H9 (cell line): ENCODE measurements around the gene ANKRD65. TPM values are rescaled to one million over a fixed set of nuclear protein-coding genes. Genes with fewer than 3 reads are reported as not detected.

Experiments used
- DNase-seq: peaks from one replicate; pipeline ENCODE4 v3.0.0-alpha.2; 2017
- H2AFZ ChIP-seq: one replicate; pipeline ENCODE4 v1.6.1; 2013; ENCODE audit warnings: mild to moderate bottlenecking, low read length, control low read depth, moderate library complexity
- H2AK5ac ChIP-seq: 2 replicates; pipeline ENCODE4 v1.6.1; 2013; ENCODE audit warnings: low read length, control low read depth, mixed read lengths; ENCODE audit not compliant: insufficient read length
- H2BK120ac ChIP-seq: one replicate; pipeline ENCODE4 v1.6.1; 2013; ENCODE audit warnings: low read depth, mild to moderate bottlenecking, low read length, control low read depth, inconsistent platforms; ENCODE audit not compliant: poor library complexity, severe bottlenecking
- H2BK12ac ChIP-seq: 2 replicates; pipeline ENCODE4 v1.6.1; 2013; ENCODE audit warnings: low read length, control low read depth, mixed read lengths, low read depth; ENCODE audit not compliant: insufficient read length
- H2BK15ac ChIP-seq: 2 replicates; pipeline ENCODE4 v1.6.1; 2013; ENCODE audit warnings: low read depth, low read length, control low read depth
- H2BK20ac ChIP-seq: one replicate; pipeline ENCODE4 v1.6.1; 2013; ENCODE audit warnings: low read depth, mild to moderate bottlenecking, low read length, control low read depth, inconsistent platforms; ENCODE audit not compliant: poor library complexity, severe bottlenecking
- H2BK5ac ChIP-seq: 2 replicates; pipeline ENCODE4 v1.6.1; 2013; ENCODE audit warnings: low read length, control low read depth, mixed read lengths; ENCODE audit not compliant: insufficient read length
- H3K14ac ChIP-seq: 2 replicates; pipeline ENCODE4 v1.6.1; 2013; ENCODE audit warnings: low read length, control low read depth; ENCODE audit not compliant: insufficient read depth
- H3K18ac ChIP-seq: 2 replicates; pipeline ENCODE4 v1.6.1; 2013; ENCODE audit warnings: low read depth, mild to moderate bottlenecking, mixed read lengths, low read length, control low read depth; ENCODE audit not compliant: insufficient read length
- H3K23ac ChIP-seq: 2 replicates; pipeline ENCODE4 v1.6.1; 2013; ENCODE audit warnings: low read length, control low read depth, mixed read lengths, low read depth; ENCODE audit not compliant: insufficient read length
- H3K23me2 ChIP-seq: 2 replicates; pipeline ENCODE4 v1.6.1; 2013; ENCODE audit warnings: low read depth, mild to moderate bottlenecking, mixed read lengths, low read length, control low read depth; ENCODE audit not compliant: insufficient read length, poor library complexity, severe bottlenecking
- H3K27ac ChIP-seq: 2 replicates; pipeline ENCODE4 v1.5.1; 2013; ENCODE audit warnings: low read length, control low read depth, mixed read lengths, low read depth; ENCODE audit not compliant: insufficient read length
- H3K27me3 ChIP-seq: 2 replicates; pipeline ENCODE4 v1.6.1; 2013; ENCODE audit warnings: low read length, control low read depth, inconsistent platforms; ENCODE audit not compliant: insufficient read depth
- H3K4ac ChIP-seq: 2 replicates; pipeline ENCODE4 v1.6.1; 2013; ENCODE audit warnings: low read depth, mild to moderate bottlenecking, control low read depth, inconsistent platforms, low read length, moderate library complexity
- H3K4me1 ChIP-seq: 2 replicates; pipeline ENCODE4 v1.6.1; 2013; ENCODE audit warnings: low read length, control low read depth, inconsistent platforms; ENCODE audit not compliant: insufficient read depth
- H3K4me2 ChIP-seq: 2 replicates; pipeline ENCODE4 v1.6.1; 2013; ENCODE audit warnings: low read length, control low read depth, mixed read lengths; ENCODE audit not compliant: insufficient read length, insufficient read depth
- H3K56ac ChIP-seq: 2 replicates; pipeline ENCODE4 v1.6.1; 2013; ENCODE audit warnings: low read depth, mild to moderate bottlenecking, mixed read lengths, low read length, control low read depth; ENCODE audit not compliant: insufficient read length
- H3K79me1 ChIP-seq: 2 replicates; pipeline ENCODE4 v1.6.1; 2013; ENCODE audit warnings: low read depth, mild to moderate bottlenecking, moderate library complexity, low read length, control low read depth, inconsistent platforms; ENCODE audit not compliant: insufficient read depth, poor library complexity, severe bottlenecking
- H3K79me2 ChIP-seq: 2 replicates; pipeline ENCODE4 v1.6.1; 2013; ENCODE audit warnings: low read length, control low read depth, inconsistent platforms; ENCODE audit not compliant: insufficient read depth
- H3K9ac ChIP-seq: 2 replicates; pipeline ENCODE4 v1.6.1; 2013; ENCODE audit warnings: low read length, control low read depth, mixed read lengths; ENCODE audit not compliant: insufficient read length; ENCODE audit errors: extremely low read depth
- H3K9me3 ChIP-seq: one replicate; pipeline ENCODE4 v1.6.1; 2013; ENCODE audit warnings: low read depth, low read length, inconsistent platforms; ENCODE audit not compliant: control insufficient read depth
- H3T11ph ChIP-seq: one replicate; pipeline ENCODE4 v1.6.1; 2013; ENCODE audit warnings: mild to moderate bottlenecking, low read length, control low read depth, inconsistent platforms
- H4K20me1 ChIP-seq: one replicate; pipeline ENCODE4 v1.6.1; 2013; ENCODE audit not compliant: control insufficient read depth, insufficient read length, insufficient read depth
- H4K5ac ChIP-seq: 2 replicates; pipeline ENCODE4 v1.6.1; 2013; ENCODE audit warnings: low read depth, mild to moderate bottlenecking, mixed read lengths, low read length, control low read depth; ENCODE audit not compliant: insufficient read length
- H4K8ac ChIP-seq: replicated peaks from 2 replicates; pipeline ENCODE4 v1.6.1; 2013; ENCODE audit warnings: low read length, control low read depth, mixed read lengths, low read depth; ENCODE audit not compliant: insufficient read length
- H4K91ac ChIP-seq: 2 replicates; pipeline ENCODE4 v1.6.1; 2013; ENCODE audit warnings: low read depth, mild to moderate bottlenecking, moderate library complexity, mixed read lengths, low read length, control low read depth; ENCODE audit not compliant: insufficient read length
- H3K27ac Mint-ChIP-seq, 3 experiments: 2 replicates in 2 of 3; 3 replicates in 1 of 3; pipeline ENCODE4 v1.8.0; 2020 to 2021; ENCODE audit warnings: mixed read lengths in 3 of 3, mild to moderate bottlenecking in 1 of 3, moderate library complexity in 1 of 3
- H3K27me3 Mint-ChIP-seq: 2 replicates; pipeline ENCODE4 v1.8.0; 2021; ENCODE audit warnings: low read depth, mild to moderate bottlenecking, moderate library complexity, mixed read lengths
- H3K36me3 Mint-ChIP-seq, 3 experiments: 2 replicates in 2 of 3; 3 replicates in 1 of 3; pipeline ENCODE4 v1.8.0; 2020 to 2021; ENCODE audit warnings: low read depth in 3 of 3, mixed read lengths in 3 of 3; ENCODE audit not compliant: insufficient read depth in 1 of 3
- H3K4me1 Mint-ChIP-seq, 2 experiments: 2 replicates each; pipeline ENCODE4 v1.8.0; 2020; ENCODE audit warnings: mixed read lengths in 2 of 2
- H3K4me3 Mint-ChIP-seq, 2 experiments: 2 replicates in 1 of 2; 3 replicates in 1 of 2; pipeline ENCODE4 v1.8.0; 2020 to 2021; ENCODE audit warnings: mild to moderate bottlenecking in 2 of 2, mixed read lengths in 2 of 2, moderate library complexity in 1 of 2
- H3K9me3 Mint-ChIP-seq, 2 experiments: 2 replicates in 1 of 2; 3 replicates in 1 of 2; pipeline ENCODE4 v1.8.0; 2020; ENCODE audit warnings: mild to moderate bottlenecking in 2 of 2, mixed read lengths in 2 of 2, moderate library complexity in 1 of 2
- CTCF ChIP-seq: fragments of 200-600 bp; sonication (generic); conservative IDR thresholded peaks from 3 replicates; pipeline ENCODE4 v1.8.0; 2021; ENCODE audit warnings: antibody characterized with exemption, mild to moderate bottlenecking
- WGBS: extraction: QIAGEN DNeasy Blood & Tissue Kit; methylation state at CpG from one replicate; pipeline ENCODE4 v1.1.7; 2013; ENCODE audit warnings: missing lambda C conversion rate, low lambda C conversion rate, mixed read lengths; ENCODE audit not compliant: insufficient read length; ENCODE audit errors: extremely low coverage; 5-methylcytosine and 5-hydroxymethylcytosine counted together
- total RNA-seq: library from RNA; stranded (reverse); gene quantifications from 2 replicates; pipeline ENCODE4 v1.2.1, GENCODE V29; 2021

Gene ANKRD65
- total RNA-seq, 1 experiment from 2014 or later, result 3.1 TPM

- Histone ChIP-seq H2BK120ac (no peak overlapping the region), H2BK5ac (no peak overlapping the region), H2AFZ (no peak overlapping the region), H3T11ph (no peak overlapping the region), H3K27ac (no peak overlapping the region), H3K9me3 (no peaks in the 10 kb centered on the region), H3K4me2 (no peak overlapping the region), H2BK20ac (no peak overlapping the region), H2BK12ac (no peak overlapping the region), H3K4me1 (no peaks in the 10 kb centered on the region; the same call in 1 of the 2 replicates), H3K79me1 (no peaks in the 10 kb centered on the region), H3K18ac (no peak overlapping the region), H3K9ac (no peak overlapping the region), H3K79me2 (peaks cover 2% of the 10 kb centered on the region; the same call in 1 of the 2 replicates), H4K91ac (no peak overlapping the region), H3K23ac (no peak overlapping the region), H3K27me3 (no peaks in the 10 kb centered on the region), H2AK5ac (no peak overlapping the region), H3K23me2 (peaks cover 10% of the 10 kb centered on the region), H2BK15ac (no peak overlapping the region), H4K20me1 (no peaks in the 10 kb centered on the region), H4K5ac (no peak overlapping the region), H3K14ac (no peak overlapping the region; the same call in 1 of the 2 replicates), H3K4ac (no peak overlapping the region), H4K8ac (no peak overlapping the region), H3K56ac (no peak overlapping the region)
- H3K9me3 Mint-ChIP-seq, result no peaks in the 10 kb centered on the region
- no peak for TF ChIP-seq CTCF
- H3K27ac Mint-ChIP-seq, result no peak overlapping the region
- no CpG with 5 or more reads among the region's 45 CpGs for WGBS
- peaks cover 0 to 9% (median 3%) of the 10 kb centered on the region in 3 experiments; a peak in 4 of 7 replicates for H3K36me3 Mint-ChIP-seq
- no peak for DNase-seq
- H3K4me1 Mint-ChIP-seq, result peaks cover 10 to 19% of the 10 kb centered on the region in 2 experiments
- H3K27me3 Mint-ChIP-seq, result no peaks in the 10 kb centered on the region
- no peak overlapping the region for H3K4me3 Mint-ChIP-seq
Observed at GRCh38 chr1:1438531-1439381, 17.7 kb upstream of the ANKRD65 start.
